Fibroblast of lung (primary cell): ENCODE data around the gene DNAJC17. TPM values are rescaled to one million over a fixed set of nuclear protein-coding genes. Genes with fewer than 3 reads are reported as not detected.
A peak's percentile ranks its signal among the peaks of the same experiment; 100 is the strongest.

ENCODE experiments used
- DNase-seq, 2 donors: peaks; one replicate each; pipeline versions ENCODE4 v3.0.0 to v3.0.0-alpha.2; 2010; ENCODE audit warnings: low read depth in 2 of 2
- H2AFZ ChIP-seq: 2 replicates; pipeline ENCODE4 v1.5.1; 2012; ENCODE audit warnings: low read length, control low read depth, inconsistent platforms
- H3K27ac ChIP-seq: 2 replicates; pipeline ENCODE4 v1.5.1; 2011; ENCODE audit warnings: low read length, control low read depth; ENCODE audit not compliant: insufficient read depth
- H3K27me3 ChIP-seq: 2 replicates; pipeline ENCODE4 v1.5.1; 2011; ENCODE audit warnings: mild to moderate bottlenecking, low read length; ENCODE audit not compliant: control insufficient read depth, insufficient read depth
- H3K36me3 ChIP-seq: 2 replicates; pipeline ENCODE4 v1.5.1; 2011; ENCODE audit warnings: low read length; ENCODE audit not compliant: control insufficient read depth, insufficient read depth
- H3K4me1 ChIP-seq: 2 replicates; pipeline ENCODE4 v1.5.1; 2011; ENCODE audit warnings: low read length; ENCODE audit not compliant: control insufficient read depth, insufficient read depth; ENCODE audit errors: extremely low read depth
- H3K4me2 ChIP-seq: 2 replicates; pipeline ENCODE4 v1.5.1; 2011; ENCODE audit warnings: low read length, control low read depth; ENCODE audit not compliant: insufficient read depth; ENCODE audit errors: extremely low read depth
- H3K4me3 ChIP-seq, 4 experiments: fragments of 200-600 bp in 1 of 4; sonication (generic) in 1 of 4; replicated peaks in 1 of 4; 2 replicates each; pipeline ENCODE4 v1.5.1; 2011 to 2016; ENCODE audit warnings: low read length in 4 of 4, low read depth in 3 of 4, mild to moderate bottlenecking in 3 of 4, control low read depth in 2 of 4, inconsistent platforms in 1 of 4, mixed read lengths in 1 of 4; ENCODE audit not compliant: insufficient read depth in 1 of 4; ENCODE audit errors: control extremely low read depth in 1 of 4
- H3K79me2 ChIP-seq: 2 replicates; pipeline ENCODE4 v1.5.1; 2012; ENCODE audit warnings: mild to moderate bottlenecking, low read length, inconsistent platforms; ENCODE audit not compliant: control insufficient read depth, insufficient read depth
- H3K9ac ChIP-seq: 2 replicates; pipeline ENCODE4 v1.5.1; 2011; ENCODE audit warnings: mild to moderate bottlenecking, low read length, control low read depth; ENCODE audit not compliant: insufficient read depth
- H3K9me3 ChIP-seq: 2 replicates; pipeline ENCODE4 v1.5.1; 2012; ENCODE audit warnings: low read depth, low read length; ENCODE audit not compliant: control insufficient read depth, insufficient read depth
- H4K20me1 ChIP-seq: 2 replicates; pipeline ENCODE4 v1.5.1; 2011; ENCODE audit warnings: low read length; ENCODE audit not compliant: control insufficient read depth, insufficient read depth; ENCODE audit errors: extremely low read depth
- EZH2 ChIP-seq: IDR thresholded peaks from 2 replicates; pipeline ENCODE4 v1.5.1; 2012; ENCODE audit warnings: low read length, control low read depth, mild to moderate bottlenecking; ENCODE audit errors: missing control alignments
- polyA plus RNA-seq, 2 donors: library from polyadenylated mRNA; depleted of rRNA in 1 of 2; stranded (reverse) in 1 of 2; unstranded in 1 of 2; fragments of >200 nt; gene quantifications; 2 replicates each; pipeline ENCODE4 v1.2.1, GENCODE V29; 2011 to 2012; ENCODE audit warnings: missing spikeins in 1 of 2
- total RNA-seq: library from RNA; depleted of rRNA; stranded (reverse); fragments of >200 nt; gene quantifications from 2 replicates; pipeline ENCODE4 v1.2.1, GENCODE V29; 2014
- TF ChIP-seq, protein P1 (sequence below), 2 donors: IDR thresholded peaks in 1 of 2; conservative IDR thresholded peaks in 1 of 2; 1 replicate in 1 of 2; 2 replicates in 1 of 2; pipeline ENCODE4 v1.5.1; 2011 to 2012; ENCODE audit warnings: low read length in 2 of 2, control low read depth in 1 of 2, inconsistent platforms in 1 of 2, low read depth in 1 of 2, mild to moderate bottlenecking in 1 of 2

Gene DNAJC17
- total and polyA plus RNA-seq, 2 donors (not counting 1 experiment from before 2014, with no cell fraction given) = 17.7 to 41.8 TPM

DNA sequence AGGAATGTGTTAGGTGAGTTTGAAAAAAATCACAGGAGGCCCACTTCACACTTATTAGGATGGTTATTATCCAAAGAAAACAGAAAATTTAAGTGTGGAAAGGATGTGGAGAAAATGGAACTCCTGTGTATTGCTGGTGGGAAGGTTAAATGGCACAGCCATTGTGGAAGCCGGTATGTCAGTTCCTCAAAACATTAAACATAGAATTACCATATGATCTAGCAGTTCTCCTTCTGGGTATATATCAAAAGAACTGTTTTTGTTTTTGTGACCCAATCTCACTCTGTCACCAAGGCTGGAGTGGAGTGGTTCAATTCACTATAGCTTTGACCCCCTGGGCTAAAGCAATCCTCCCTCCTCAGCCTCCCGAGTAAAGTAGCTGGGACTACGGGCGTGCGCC, 10.8 kb downstream of the DNAJC17 start:
- H3K27me3 ChIP-seq = no peaks in the 10 kb centered on the region
- peaks cover 5% of the 10 kb centered on the region for H3K79me2 ChIP-seq
- H3K4me2 ChIP-seq = no peak overlapping the region
- H3K9ac ChIP-seq = no peak overlapping the region
- TF ChIP-seq EZH2 = no peak
- TF ChIP-seq, protein P1, sequence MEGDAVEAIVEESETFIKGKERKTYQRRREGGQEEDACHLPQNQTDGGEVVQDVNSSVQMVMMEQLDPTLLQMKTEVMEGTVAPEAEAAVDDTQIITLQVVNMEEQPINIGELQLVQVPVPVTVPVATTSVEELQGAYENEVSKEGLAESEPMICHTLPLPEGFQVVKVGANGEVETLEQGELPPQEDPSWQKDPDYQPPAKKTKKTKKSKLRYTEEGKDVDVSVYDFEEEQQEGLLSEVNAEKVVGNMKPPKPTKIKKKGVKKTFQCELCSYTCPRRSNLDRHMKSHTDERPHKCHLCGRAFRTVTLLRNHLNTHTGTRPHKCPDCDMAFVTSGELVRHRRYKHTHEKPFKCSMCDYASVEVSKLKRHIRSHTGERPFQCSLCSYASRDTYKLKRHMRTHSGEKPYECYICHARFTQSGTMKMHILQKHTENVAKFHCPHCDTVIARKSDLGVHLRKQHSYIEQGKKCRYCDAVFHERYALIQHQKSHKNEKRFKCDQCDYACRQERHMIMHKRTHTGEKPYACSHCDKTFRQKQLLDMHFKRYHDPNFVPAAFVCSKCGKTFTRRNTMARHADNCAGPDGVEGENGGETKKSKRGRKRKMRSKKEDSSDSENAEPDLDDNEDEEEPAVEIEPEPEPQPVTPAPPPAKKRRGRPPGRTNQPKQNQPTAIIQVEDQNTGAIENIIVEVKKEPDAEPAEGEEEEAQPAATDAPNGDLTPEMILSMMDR (conservative IDR thresholded peaks at IDR 0.05 in 1 of 2, IDR thresholded peaks at IDR 0.05 in 1 of 2; ENCODE audit: low read depth in 1 of 2, low read length in 2 of 2) = no peak
- H3K4me3 ChIP-seq = no peak overlapping the region
- no peaks in the 10 kb centered on the region for H3K9me3 ChIP-seq
- no peak overlapping the region for H3K27ac ChIP-seq
- peaks cover 3% of the 10 kb centered on the region for H3K4me1 ChIP-seq
- no peaks in the 10 kb centered on the region for H3K36me3 ChIP-seq
- no peaks in the 10 kb centered on the region for H4K20me1 ChIP-seq
- no peak for DNase-seq
- no peak overlapping the region for H2AFZ ChIP-seq

DNA sequence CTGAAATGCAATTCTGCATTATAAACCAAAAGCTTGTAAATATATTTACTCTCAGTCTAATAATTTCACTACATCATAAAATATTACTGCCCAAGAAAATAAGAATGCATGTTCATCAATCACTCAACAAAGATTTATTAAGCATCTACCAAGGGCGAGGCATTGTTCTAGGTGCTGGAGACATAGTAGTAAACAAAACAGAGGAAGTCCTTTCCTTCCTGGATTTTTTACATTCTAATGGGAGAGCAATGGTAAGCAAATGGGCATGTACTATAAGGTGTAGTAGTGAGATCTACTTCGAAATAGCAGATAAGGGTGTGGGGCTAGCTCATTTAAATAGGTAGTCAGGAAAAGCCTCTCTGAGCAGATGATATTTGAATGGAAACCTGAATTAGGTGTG, 11.2 kb downstream of the DNAJC17 start:
- no peaks in the 10 kb centered on the region for H4K20me1 ChIP-seq

DNA sequence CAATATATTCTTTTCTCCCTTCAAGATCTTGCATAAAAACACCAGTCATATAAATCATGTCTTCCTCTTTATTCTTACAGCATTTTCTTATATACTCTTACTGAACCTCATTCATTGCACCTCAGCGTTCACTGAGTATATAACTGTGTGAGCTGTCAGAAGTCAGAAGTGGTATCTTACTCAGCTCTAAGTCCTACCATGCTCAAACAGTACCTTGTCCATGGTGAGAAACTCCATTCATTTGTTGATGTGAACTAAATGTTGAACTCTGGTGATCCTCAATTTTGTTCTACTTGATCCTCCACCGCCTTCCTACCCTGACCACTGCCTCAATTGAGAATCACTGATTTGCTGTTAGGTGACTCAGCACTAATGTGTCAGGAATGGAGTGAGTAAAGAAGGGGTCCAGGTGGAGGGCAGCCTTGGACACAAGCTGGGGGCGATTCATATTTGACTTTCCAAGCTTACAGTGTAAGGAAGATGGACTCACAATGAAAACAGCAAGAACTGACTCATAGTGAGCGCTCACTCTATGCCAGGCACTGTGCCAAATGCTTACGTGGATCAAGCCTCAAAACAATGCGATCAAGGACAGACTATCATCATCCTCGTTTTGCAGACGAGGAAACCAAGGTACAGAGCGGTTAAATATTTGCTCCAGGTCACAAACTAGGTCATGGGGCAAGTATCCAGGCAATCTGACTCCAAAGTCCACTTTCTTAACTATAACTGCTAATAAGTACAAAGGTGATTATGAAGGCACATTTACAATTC, 13.9 kb downstream of the DNAJC17 start:
- no peaks in the 10 kb centered on the region for H3K36me3 ChIP-seq
- H3K4me1 ChIP-seq = peaks cover 3% of the 10 kb centered on the region
- peaks cover 9% of the 10 kb centered on the region for H3K79me2 ChIP-seq
- H4K20me1 ChIP-seq = no peaks in the 10 kb centered on the region
- no peak overlapping the region for H3K4me2 ChIP-seq
- H3K4me3 ChIP-seq = no peak overlapping the region
- no peak overlapping the region for H2AFZ ChIP-seq
- H3K27ac ChIP-seq = peak overlapping the region; percentile 43
- H3K9ac ChIP-seq = no peak overlapping the region
- DNase-seq = peak; percentile 91 to 96
- no peaks in the 10 kb centered on the region for H3K9me3 ChIP-seq
- no peaks in the 10 kb centered on the region for H3K27me3 ChIP-seq
- no peak for TF ChIP-seq EZH2
- TF ChIP-seq, protein P1 (conservative IDR thresholded peaks at IDR 0.05 in 1 of 2, IDR thresholded peaks at IDR 0.05 in 1 of 2; ENCODE audit: low read depth in 1 of 2, low read length in 2 of 2) = no peak

More for the DNA sequence above, 11.2 kb downstream of the DNAJC17 start:
- DNase-seq = no peak
- Histone ChIP-seq H3K36me3 (no peaks in the 10 kb centered on the region), H3K27me3 (no peaks in the 10 kb centered on the region), H2AFZ (no peak overlapping the region), H3K4me2 (no peak overlapping the region), H3K4me1 (peaks cover 3% of the 10 kb centered on the region), H3K27ac (no peak overlapping the region), H3K9me3 (no peaks in the 10 kb centered on the region), H3K79me2 (peaks cover 5% of the 10 kb centered on the region), H3K9ac (no peak overlapping the region), H3K4me3 (no peak overlapping the region)
- TF ChIP-seq, protein P1 (conservative IDR thresholded peaks at IDR 0.05 in 1 of 2, IDR thresholded peaks at IDR 0.05 in 1 of 2; ENCODE audit: low read depth in 1 of 2, low read length in 2 of 2) = no peak
- TF ChIP-seq EZH2 = no peak
